ENCODE measurements around the gene PFKL.

GRCh38 chr21:44292812-44293195, 7.0 kb upstream of the PFKL start:
- TF ChIP-seq CTCF (IDR thresholded peaks at IDR 0.05) (no peak), POLR2A (IDR thresholded peaks at IDR 0.05) (no peak)
